HG03135 (cell line): ENCODE results near the gene AXL.

ENCODE experiments used
- ATAC-seq: cut with Tn5 transposase; IDR thresholded peaks from one replicate; pipeline ENCODE4 v1.9.1; 2021; ENCODE audit warnings: mild to moderate bottlenecking, moderate library complexity; ENCODE audit not compliant: unreplicated experiment

AXL gene

DNA sequence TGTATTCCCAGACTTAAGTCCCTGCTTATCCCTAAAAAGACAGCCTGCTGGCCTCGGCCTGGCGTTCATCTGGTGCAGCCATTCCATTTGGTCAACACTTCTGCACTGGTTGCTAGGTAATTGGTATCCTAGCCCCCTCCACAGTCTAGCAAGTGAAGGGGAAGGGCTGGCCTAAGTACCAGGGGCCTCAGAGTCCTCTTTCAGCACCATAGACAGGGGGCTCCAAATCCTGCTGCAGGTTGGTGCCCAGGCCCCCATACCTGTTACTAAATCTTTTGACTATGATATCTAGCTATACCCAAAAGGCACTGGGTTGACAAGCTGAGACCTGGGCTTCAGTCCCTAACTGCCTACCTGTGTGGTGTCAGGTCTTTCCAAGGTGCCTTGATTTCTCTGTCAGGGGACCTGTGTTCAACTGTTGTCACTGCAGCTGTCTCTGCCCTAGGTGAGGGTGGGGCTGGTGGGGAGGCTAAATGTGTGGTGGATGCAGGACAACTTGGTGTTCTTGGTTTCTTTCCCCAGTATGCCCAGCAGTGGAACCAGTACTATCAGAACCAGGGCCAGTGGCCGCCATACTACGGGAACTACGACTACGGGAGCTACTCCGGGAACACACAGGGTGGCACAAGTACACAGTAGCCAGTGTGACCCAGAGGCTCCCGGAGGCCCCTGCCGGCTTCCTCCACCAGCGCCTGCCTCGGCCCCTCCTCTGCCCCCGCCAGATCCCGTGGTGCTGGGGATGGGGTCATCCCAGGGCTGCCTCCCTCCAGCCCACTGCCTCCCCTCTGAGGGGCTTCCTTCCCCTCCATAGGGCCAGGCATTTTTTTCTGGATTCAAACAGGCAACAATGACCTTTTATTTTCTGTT is 87.1 kb downstream of the AXL start:
- no peak for ATAC-seq

DNA sequence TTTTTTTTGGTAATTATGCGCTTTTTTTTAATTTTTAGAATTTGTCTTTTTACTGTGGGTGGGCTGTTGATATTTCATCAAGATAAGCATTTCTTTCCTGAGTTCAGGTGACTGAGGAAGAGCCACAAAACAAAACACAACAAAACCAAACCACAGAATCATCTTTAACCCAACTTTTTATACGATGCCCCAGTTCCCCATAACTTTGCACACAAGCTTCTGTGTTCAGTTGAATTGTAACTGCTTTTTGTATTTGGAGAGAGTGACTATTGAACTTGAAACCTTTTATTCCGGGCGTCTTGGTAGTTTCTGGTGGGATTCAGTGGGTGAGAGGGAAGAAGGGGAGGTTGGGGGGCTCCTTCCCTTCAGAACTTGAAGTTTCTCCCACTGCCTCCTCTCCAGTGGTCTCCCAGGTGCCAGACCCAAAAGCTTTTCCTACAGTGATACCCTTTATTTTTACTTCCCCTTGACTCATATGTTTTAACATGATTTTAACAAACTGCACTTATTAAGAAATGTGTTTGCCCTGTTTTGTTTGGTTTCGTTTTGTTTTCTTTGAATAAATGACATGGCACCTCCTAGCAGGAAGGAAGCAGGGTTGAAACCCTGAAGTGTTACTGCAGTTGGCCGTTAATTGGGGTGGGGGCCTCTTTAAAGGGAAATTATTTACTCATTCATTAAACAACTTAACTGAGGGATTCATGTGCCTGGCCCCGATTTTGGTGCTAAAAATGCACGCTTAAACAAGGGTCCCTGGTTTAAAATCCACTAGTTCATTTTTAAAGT is 88.3 kb downstream of the AXL start:
- ATAC-seq, result no peak

DNA sequence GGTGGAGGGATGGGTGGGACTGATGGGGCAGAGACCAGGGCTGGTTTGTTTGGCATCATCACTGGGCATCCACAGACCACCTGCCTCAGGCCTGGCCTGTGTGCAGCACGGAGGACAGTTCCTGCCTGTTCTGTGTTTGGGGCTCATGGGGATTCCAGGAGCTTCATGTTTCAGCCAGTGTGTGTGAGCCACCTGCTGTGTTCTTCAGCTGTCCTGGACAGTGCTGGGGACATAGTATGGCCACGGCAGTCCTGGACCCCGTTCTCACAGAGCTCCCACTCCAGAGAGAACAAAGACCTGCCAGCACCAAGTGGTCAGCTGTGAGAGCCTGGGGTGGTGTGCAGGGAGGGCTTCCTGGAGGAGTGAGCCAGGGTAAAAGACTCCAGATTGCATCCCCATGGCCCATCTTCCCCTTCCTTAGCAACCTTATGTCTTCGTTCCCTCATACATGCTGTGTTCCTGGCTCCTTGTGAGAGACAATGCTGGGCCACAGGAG is 89.0 kb downstream of the AXL start:
- no peak for ATAC-seq

DNA sequence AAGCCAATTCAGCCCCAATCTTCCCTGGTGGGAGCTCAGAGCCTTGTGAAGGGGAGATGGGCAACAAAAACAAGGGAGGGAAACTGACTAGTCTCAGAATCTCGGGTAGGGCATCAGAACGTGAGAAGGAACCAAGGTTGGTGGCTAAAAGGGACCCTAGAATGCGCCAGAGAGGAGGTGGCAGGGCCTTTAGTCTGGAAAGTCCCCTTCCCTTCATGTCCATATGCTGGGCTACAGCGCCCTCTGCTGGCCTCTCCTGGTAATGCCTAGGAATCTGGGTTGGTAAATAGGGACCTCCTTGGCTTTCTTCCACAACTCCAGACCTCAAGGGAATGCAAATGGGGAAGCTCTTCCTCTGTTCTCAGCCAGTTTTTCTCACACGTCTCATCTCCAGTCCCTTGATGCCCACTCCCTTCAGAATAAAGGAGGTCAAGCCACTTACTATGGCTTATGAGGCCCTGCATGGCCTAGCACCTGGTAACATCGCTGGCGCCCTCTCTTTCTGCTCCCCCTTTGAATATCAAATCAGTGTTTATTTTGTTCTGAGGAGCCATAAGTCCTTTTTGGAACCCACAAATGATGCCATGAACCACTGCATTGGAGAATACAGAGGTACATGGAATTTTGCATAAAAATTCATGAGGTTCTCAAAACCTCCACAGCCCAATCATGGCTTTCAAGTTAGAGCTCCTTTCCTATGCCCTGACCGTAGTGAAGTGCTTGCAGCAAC is 89.6 kb downstream of the AXL start:
- peak; percentile 43 for ATAC-seq

DNA sequence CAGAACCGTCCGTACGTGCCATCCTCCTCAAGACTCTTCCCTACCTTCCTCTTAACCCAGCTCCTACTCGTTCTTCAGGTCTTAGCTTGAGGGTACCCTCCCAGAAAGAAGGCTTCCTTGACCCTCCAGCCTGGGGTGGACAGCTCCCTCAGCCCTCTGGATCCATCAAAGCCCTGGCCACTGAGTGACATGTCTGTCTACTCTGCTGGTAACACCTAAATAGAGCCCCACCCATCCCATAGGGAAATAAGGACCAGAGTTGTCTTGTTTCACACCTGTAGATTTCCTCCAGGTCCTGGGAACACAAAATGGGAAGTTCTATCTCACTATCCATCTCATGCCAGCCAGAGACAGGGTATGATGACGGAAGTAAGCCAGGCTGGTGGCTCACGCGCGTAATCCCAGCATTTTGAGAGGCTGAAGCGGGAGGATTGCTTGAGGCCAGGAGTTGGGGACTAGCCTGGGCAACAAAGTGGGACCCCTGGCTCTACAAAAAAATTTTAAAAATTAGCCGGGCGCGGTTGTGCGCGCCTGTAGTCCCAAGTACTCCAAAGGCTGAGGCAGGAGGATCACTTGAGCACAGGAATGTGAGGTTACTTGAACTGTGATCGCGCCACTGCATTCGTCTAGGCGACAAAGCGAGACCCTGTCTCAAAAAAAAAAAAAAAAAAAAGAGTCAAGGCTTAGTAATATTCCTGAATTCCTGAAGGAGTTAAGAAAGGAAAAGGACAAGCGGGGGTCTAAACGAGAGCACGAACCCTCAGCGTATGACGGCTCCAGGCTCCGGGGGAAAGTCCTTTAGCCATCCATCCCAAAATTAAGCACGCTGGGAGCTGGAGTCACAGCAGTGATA is 90.4 kb downstream of the AXL start:
- no peak for ATAC-seq

DNA sequence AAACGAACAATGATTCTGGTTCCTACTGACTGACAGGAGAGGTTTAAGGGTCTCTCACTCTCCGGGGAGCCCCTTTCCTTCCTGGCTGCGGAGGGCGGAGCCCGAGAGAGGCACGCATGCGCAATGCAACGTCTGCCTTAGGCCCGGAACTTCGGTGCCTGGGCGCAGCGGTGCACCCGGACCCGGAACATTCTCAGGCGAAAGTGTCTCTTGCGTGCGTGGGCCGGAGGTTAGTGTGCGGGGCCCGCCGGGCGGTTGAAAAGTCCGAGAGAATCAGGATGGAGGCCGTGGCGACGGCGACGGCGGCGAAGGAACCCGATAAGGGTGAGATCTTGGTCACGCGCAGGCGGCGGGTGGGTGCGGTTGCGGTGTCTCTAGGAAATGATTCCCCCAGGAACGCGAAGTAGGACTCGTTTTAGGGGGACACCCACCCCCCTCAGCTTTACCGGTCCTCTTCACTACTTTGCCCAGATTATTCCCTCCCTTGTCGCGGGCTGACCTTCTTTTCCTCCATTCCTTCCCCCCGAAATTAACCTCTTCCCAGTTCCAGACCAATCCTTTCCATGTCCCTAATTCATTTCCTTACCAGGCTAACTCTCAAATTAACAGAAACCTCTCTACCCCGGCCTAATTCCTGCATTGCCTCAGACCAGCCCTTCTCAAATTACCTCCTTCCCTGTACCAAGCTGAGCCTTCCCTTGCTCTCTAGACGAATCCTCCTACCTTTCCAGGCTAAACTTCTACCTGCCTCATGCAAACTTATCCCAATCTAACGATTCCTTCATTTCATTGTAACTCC is 91.2 kb downstream of the AXL start, which contains the start of gene CCDC97:
Gene CCDC97, plus strand, starts transcription at position 140 of the 799 bp plus-strand sequence. Its CDS starts 139 bp downstream, at position 279.
- peak; percentile 55 for ATAC-seq

DNA sequence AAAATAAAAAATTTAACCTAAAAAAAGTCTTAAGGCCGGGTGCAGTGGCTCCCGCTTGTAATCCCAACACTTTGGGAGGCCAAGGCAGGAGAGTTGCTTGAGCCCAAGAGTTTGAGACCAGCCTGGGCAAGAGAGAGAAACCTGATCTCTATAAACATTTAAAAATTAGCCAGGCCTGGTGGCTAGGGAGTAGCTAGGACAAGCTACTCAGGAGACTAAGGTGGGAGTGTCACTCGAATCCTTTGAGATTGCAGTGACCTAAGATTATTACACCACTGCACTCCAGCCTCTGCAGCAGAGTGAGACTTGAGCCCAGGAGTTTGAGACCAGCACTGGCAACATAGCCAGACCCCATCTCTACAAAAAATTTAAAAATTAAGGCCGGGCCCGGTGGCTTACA is 92.0 kb downstream of the AXL start:
- ATAC-seq, result no peak
